Heart right ventricle (tissue), 16 donors: ENCODE results near the gene NUP88. TPM values are rescaled to one million over a fixed set of nuclear protein-coding genes. Genes with fewer than 3 reads are reported as not detected.

ENCODE experiments used
- ATAC-seq, 8 donors: fragments of 200-7000 bp; cut with Tn5 transposase; one replicate each; pipeline ENCODE4 v1.9.1; 2020; ENCODE audit warnings: mild to moderate bottlenecking in 8 of 8, moderate library complexity in 8 of 8, moderate number of reproducible peaks in 1 of 8
- DNase-seq, 2 donors: peaks; one replicate each; pipeline ENCODE4 v3.0.0-alpha.2; 2020
- H3K27ac ChIP-seq, 10 donors: fragments of 200-600 bp; sonication (generic) in 2 of 10; one replicate each; pipeline versions ENCODE4 v1.5.0 to v1.8.0; 2020 to 2022; ENCODE audit warnings: mild to moderate bottlenecking in 3 of 10
- H3K27me3 ChIP-seq, 7 donors: fragments of 200-600 bp; one replicate each; pipeline ENCODE4 v1.8.0; 2021 to 2022; ENCODE audit warnings: mild to moderate bottlenecking in 2 of 7
- H3K36me3 ChIP-seq, 9 donors: fragments of 200-600 bp; sonication (generic) in 1 of 9; one replicate each; pipeline versions ENCODE4 v1.5.0 to v1.8.0; 2020 to 2022; ENCODE audit warnings: mild to moderate bottlenecking in 2 of 9
- H3K4me1 ChIP-seq, 9 donors: fragments of 200-600 bp; sonication (generic) in 1 of 9; one replicate each; pipeline versions ENCODE4 v1.5.0 to v1.8.0; 2020 to 2022; ENCODE audit warnings: mild to moderate bottlenecking in 4 of 9
- H3K4me3 ChIP-seq, 10 donors: fragments of 200-600 bp; sonication (generic) in 2 of 10; one replicate each; pipeline versions ENCODE4 v1.5.0 to v1.8.0; 2020 to 2022; ENCODE audit warnings: mild to moderate bottlenecking in 7 of 10, moderate library complexity in 2 of 10
- H3K9me3 ChIP-seq, 11 donors: fragments of 200-600 bp in 10 of 11; sonication (generic) in 2 of 11; one replicate each; pipeline versions ENCODE4 v1.5.0 to v1.8.0; 2013 to 2022; ENCODE audit warnings: mild to moderate bottlenecking in 2 of 11, control low read depth in 1 of 11, moderate library complexity in 1 of 11
- CTCF ChIP-seq, 9 donors: fragments of 200-600 bp; sonication (generic) in 2 of 9; IDR thresholded peaks; one replicate each; pipeline versions ENCODE4 v1.5.0 to v1.8.0; 2021 to 2022; ENCODE audit warnings: antibody characterized with exemption in 9 of 9, mild to moderate bottlenecking in 5 of 9, moderate library complexity in 1 of 9
- WGBS, 2 donors: extraction: QIAGEN DNeasy Blood & Tissue Kit; methylation state at CpG; one replicate each; pipeline ENCODE4 v1.1.7; 2013; ENCODE audit warnings: inconsistent platforms in 1 of 2; 5-methylcytosine and 5-hydroxymethylcytosine counted together
- intact Hi-C, 10 donors: fragments of 100-400 bp; cut with DNase I; formaldehyde crosslinking; loops; one replicate each; pipeline versions ENCODE4 v1.11.1 to v1.14.2; 2022
- polyA plus RNA-seq, 2 donors: library from polyadenylated mRNA; stranded (reverse); fragments of 200-250 nt; gene quantifications; one replicate each; pipeline ENCODE4 v1.2.3, GENCODE V29; 2013
- total RNA-seq, 10 donors: library from RNA; stranded (reverse); fragmentation: NEBNext Ultra II Directional in 3 of 10; extraction: Animal tissue kit (Norgen Biotek cat#: 25700) in 3 of 10; gene quantifications; one replicate each; pipeline versions ENCODE4 v1.2.1 to v1.2.4, GENCODE V29; 2021 to 2023
- donor health status: Arrhythmogenic right ventricular cardiomyopathy.
- donor health status: ischemic (EF 13 %, LVEDD 7.1; RV severe dilation, severe dysfunction).
- donor health status: healthy with polysubstance abuse.
- donor health status: DM: no; HTN: yes; CAD: no.
- donor health status: DM: no; HTN: no; CAD: no.
- donor health status: ischemic (EF 25% LVEDD 6.9; RV normal size, moderate dysfunction).
- donor health status: ischemic (EF 25% LVEDD 5.7; RV mildly dilated, moderate dysfunction).
- donor health status: healthy.
- donor health status: DM: yes; HTN: yes; CAD: no.
- donor health status: Ischemic cardiomyopathy.
- donor health status: ischemic (EF 35%, LVEDD 5.7; RV mildly dilated, moderate dysfunction).
- donor health status: nonischemic (EF 11% LVEDD 7.7; RV severe dilation, severe dysfunction).
- donor health status: DM: yes; HTN: yes; CAD: no.
- donor health status: PGD.
- donor health status: ischemic (EF 29% LVEDD 5.4; RV normal size, mild dysfunction).
- donor health status: nonischemic (EF 23%, LVEDD 6.1; RV moderate dilation, normal function).

The NUP88 gene
- total and polyA plus RNA-seq, 12 donors: 23.3 to 59.7 (median 35.5) TPM

- no peak for TF ChIP-seq CTCF (IDR thresholded peaks at IDR 0.05)
- Histone ChIP-seq H3K27ac (no peak overlapping the region), H3K9me3 (no peaks in the 10 kb centered on the region), H3K4me1 (no peaks in the 10 kb centered on the region), H3K4me3 (no peak overlapping the region), H3K36me3 (peaks cover 0 to 100% (median 54%) of the 10 kb centered on the region in 9 donors), H3K27me3 (no peaks in the 10 kb centered on the region)
- WGBS, 2 donors: 93 to 95% methylated on average over 2 of the region's 2 CpGs
- ATAC-seq (no peak), DNase-seq (no peak)
- intact Hi-C loops: no loop called here
Measured at GRCh38 chr17:5396612-5397011, 22.9 kb downstream of the NUP88 start.

- DNase-seq (no peak), ATAC-seq (peak in 2 of 8 donors; percentile 12 to 47)
- WGBS, 2 donors: 74 to 87% methylated on average over 5 of the region's 5 CpGs
- peaks cover 0 to 100% (median 75%) of the 10 kb centered on the region in 9 donors for H3K36me3 ChIP-seq
- H3K27ac ChIP-seq: no peak overlapping the region
- H3K9me3 ChIP-seq: no peaks in the 10 kb centered on the region
- no peaks in the 10 kb centered on the region for H3K4me1 ChIP-seq
- intact Hi-C loops: no loop called here
- TF ChIP-seq CTCF (IDR thresholded peaks at IDR 0.05): no peak
- H3K4me3 ChIP-seq: no peak overlapping the region
- no peaks in the 10 kb centered on the region for H3K27me3 ChIP-seq
Measured at GRCh38 chr17:5391678-5392077, 27.8 kb downstream of the NUP88 start.

- H3K4me3 ChIP-seq: no peak overlapping the region
- peak in 1 of 8 donors; percentile 49 for ATAC-seq
- H3K27ac ChIP-seq: no peak overlapping the region
- H3K4me1 ChIP-seq: no peaks in the 10 kb centered on the region
- no peak for TF ChIP-seq CTCF (IDR thresholded peaks at IDR 0.05)
- H3K27me3 ChIP-seq: no peaks in the 10 kb centered on the region
- intact Hi-C loops: no loop called here
- H3K36me3 ChIP-seq: peaks cover 6 to 100% (median 85%) of the 10 kb centered on the region in 9 donors
- DNase-seq: no peak
- WGBS, 2 donors: 87 to 99% methylated on average over 4 of the region's 4 CpGs
- no peaks in the 10 kb centered on the region for H3K9me3 ChIP-seq
Measured at GRCh38 chr17:5381542-5381941, 37.9 kb downstream of the NUP88 start.

GRCh38 chr17:5380491-5381135 is 38.8 kb downstream of the NUP88 start:
- intact Hi-C loops: no loop called here
- H3K27ac ChIP-seq: peak overlapping the region in 1 of 10 donors; percentile 25
- no peaks in the 10 kb centered on the region for H3K4me1 ChIP-seq
- peaks cover 6 to 100% (median 83%) of the 10 kb centered on the region in 9 donors for H3K36me3 ChIP-seq
- no peaks in the 10 kb centered on the region for H3K27me3 ChIP-seq
- WGBS, 2 donors: 55 to 68% methylated on average over 7 of the region's 7 CpGs
- H3K4me3 ChIP-seq: no peak overlapping the region
- no peaks in the 10 kb centered on the region for H3K9me3 ChIP-seq
- DNase-seq (no peak), ATAC-seq (peak in 6 of 8 donors; percentile 15 to 40 (median 22))
- no peak for TF ChIP-seq CTCF (IDR thresholded peaks at IDR 0.05)
